ENCODE results near the gene DSTN.
A peak's percentile ranks its signal among the peaks of the same experiment; 100 is the strongest.

The DSTN gene

DNA sequence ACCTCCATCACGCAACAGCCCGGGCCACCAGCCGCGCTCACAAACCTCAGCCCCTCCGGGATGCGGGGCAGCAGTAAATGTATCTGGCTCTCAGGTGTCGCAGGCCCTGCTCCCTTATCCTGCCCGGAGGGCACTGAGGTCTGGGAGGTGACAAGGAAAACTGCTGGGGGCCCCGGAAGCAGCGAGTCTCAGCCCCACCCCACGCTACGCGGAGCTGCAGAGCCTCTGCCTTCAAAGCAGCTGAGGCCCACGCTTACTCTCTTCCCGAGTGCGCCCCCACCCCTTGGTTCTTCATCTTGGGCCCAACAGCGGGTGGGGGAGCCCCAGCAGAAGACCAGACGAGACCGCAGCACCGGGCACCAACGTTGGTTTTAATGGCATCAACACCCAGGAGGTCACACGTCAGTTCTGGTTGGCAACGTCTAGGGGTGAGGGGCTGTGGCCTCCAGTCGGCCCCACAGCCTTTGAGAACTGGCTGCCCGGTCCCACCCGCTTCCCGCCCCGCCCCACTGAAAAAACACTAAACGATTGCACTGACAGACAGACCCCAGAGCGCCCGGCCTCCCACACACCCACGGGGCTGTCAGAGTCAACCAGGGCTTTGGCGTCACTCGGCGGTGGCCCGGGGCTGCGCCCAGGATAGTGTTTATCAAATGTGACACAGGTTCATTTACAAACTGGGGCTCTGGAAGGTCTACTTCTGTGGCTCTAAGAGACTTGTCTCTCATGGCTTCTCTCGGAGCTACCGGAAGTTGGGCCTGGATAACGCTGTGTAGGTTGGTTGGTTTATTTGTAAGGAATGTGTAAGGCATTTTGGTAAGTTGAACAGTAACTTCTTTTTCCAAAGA, 43.7 kb downstream of the DSTN start:
- no peak for DNase-seq

DNA sequence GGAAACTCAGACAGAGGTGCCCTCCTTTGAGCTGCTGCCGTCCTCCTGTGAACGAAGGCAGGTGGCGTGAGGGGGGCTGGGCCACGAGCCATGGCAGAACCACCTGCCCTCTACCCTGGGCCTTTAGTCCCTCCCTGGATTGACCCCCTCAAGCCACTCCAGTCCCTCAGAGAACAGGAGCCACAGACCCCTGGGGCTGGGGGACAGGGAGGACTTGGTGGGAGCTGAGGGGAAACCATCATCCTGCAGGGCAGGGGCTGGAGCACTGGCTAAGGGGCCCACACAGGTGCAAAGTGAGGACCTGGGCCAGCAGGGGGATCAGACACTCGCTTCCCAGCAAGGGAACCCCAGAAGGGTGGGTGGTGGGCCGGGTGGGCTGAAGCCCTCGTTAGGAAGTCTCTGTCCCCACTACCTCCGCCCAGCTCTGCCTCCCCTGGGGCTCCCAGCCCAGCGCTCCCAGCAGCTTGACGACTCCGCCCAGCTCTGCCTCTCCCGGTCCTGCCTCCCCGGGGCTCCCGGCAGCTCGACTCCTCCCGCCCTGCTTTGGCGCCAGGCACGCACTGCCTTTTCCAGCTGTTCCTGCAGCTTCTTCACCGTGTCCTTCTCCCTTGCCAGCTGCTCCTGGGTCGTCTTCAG, 44.4 kb downstream of the DSTN start:
- peak; percentile 63 for DNase-seq

DNA sequence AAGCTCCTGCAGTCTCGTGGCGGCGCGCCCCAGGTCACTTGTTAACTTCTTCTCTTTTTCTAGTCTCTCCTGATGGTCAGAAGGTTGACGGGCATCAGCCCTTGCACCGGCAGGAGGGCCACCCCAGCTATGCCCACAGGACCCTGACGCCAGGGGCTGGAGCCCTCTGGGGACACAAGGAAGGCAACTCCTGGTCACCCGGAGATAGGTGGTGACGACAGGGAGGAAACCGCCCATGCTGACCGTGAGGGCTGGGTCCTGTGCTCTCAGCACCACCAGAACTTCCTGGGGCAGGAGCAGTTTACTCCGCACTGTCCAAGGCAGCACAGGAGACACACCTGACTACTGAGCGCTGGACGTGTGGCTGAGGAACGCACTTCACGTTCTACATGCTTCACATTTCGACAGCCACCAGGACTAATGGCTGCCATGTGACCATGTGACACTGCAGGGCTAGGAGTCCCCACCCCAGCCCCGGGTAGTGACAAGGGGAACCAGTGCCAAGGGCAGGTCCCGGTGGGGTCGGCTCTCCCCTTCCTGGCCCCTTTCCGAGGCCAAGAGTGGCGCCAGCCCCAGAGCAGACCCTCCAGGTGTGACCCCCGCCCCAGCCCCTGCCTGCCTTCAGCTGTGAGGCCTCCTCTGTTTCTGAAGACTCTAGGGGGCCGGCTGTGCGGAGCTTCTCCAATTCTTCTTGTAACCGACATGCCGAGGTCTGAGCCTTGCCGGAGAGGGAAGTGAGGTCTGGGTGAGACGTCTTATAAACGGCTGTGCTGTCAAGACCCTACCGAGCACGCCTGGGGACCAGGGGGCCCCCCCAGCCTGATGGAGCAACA, 45.2 kb downstream of the DSTN start:
- DNase-seq, result no peak

DNA sequence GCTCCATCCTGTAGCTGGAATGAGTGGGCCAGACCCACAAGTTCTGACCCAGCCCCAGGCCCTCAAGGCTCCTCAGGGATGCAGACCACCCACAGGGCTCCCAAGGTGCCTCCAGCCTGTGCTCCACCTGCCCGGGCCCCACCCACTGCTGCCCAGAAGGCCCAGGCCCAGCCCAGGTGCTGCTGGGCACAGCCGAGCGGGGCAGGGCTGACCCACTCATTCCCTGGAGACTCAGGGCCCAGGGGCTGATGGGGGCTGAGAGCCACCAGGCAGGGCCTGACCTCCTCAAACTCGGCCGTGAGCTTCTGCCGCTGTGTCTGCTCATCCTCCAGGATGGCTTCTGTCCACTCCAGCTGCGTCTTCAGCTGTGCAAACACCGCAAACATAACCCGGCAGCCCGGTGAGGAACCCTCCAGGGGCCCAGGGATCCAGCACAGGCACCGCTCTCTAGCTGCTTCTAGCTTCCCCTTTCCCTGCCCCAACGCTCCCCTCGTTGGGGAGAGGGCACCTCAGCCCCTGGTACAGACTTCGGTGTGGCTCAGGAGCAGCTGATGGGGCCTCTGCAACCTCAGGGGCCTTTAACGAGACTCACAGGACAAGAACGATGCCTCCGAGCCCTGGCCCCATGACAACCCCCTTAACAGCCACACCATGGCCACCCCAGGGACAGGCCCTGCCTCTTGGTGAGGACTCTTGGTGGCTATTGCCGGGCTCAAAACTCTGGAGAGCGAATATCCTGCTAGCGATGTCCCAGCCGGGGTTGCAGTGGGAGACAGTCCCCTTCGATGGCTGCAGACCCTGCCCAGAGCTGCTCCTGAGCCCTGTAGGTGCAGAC, 46.0 kb downstream of the DSTN start:
- no peak for DNase-seq

DNA sequence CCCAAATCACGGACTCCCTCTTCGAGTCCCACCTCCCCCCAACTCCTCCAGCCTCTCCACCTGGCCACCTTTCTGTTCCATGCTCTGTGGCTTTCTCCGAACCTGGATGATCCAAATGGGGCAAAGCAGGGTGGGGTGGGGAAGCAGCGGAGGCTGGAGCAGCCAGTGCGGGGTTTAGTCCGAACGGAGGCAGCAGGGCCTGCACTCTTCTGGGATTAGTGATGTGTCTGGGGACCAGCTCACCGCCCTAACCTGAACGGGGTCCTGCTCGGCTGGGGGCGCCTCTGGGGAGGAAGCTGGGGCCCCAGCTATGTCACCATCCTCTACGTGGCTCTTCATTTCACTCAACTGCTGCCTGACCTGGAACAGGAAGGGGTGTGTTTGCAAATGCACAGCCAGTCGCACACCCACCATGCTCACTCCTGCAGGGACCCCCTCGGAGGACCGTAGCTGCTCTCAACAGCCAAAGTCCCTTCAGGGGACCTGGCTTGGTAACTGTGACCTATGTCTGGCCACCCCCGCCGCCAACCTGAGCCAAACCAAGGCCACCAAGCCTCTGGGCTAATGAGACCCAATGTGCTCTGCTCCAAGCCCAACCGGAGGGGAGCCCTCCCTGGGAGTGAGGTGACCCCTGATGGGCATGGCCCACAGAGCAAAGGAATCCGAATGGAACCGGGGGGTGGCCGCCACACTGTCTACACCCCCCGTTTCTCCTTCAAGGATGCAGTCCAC, 46.8 kb downstream of the DSTN start:
- no peak for DNase-seq

DNA sequence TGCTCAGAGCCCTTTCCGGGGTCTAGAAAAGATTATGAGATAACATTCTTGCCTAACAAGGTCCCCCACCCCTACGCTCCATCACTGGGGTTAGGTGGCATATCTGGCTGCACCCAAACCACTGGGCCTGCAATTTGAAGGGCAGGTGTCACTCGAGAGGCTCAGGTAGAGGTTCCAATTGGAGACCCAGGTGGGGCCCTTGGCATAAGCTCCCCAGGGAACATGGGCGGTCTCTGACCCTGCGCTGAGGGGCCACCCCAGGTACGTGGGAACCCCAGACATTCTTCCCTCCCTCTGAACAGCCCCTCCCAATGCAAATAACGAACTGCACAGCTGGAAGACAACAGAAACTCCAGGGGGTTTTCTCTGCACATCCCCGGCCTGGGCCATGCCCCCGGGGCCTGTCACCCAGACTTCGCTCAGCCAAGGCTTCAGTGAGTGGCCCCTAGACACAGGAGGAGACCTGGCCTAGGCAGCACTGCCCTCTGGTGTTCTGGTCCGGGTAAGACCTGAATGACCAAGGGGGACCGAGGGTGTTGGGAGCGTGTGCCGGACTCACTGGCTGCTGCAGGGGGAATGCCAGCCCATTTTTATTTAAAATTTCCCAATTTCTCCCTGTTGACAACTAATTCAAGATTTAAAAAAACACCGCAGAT, 47.5 kb downstream of the DSTN start:
- no peak for DNase-seq

DNA sequence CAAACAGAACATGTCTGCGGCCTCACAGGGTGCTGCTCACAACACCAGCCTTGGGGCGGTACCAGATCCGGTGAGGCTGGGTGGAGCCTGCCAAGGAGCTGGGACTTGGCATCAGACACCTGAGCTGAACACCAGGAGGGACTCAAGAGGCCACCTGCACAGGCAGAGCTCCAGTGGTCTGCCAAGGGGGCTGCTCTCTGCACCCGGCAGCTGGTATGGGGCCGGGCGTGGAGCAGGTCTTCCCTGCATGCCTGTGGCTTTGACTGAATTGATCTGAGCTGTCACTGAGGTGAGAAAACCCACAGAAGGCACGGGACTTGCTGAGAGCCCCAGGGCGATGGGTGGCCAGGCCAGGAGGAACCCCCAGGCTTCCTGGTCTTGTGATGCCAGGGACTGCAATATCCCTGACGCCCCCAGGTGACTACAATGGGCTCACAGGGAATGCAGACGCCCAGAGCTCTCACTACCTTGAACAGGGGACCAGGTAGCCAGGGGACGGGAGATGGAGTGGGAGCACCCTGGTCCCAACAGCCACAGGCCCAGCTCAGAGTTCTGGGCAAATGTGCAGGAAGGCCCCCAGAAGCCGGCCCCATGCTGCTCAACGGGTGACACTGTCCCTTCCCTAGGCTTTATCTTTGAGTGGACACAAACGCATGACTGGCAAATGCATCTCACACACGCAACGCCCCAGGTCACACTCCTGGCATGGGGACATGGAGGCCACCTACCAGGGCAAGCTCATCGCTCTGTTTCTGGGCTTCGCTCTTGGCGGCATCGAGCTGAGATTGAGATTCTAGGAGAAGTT, 48.2 kb downstream of the DSTN start:
- no peak for DNase-seq

DNA sequence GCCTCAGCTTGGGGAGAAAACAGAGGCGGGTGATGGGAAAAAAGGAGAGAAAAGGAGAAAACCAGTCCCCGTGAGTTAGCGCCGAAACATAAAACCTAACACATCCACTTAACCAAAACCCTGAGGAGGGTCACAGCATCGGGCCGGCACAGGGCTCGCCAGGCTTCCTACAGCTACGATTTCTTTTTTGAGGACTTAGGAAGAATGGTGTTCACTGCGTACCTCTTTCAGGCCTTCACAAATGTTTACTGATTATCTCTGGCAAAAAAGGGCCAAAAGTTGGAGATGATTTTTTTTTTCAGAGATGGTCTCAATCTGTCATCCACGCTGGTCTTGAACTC, 48.8 kb downstream of the DSTN start:
- DNase-seq, result no peak

DNA sequence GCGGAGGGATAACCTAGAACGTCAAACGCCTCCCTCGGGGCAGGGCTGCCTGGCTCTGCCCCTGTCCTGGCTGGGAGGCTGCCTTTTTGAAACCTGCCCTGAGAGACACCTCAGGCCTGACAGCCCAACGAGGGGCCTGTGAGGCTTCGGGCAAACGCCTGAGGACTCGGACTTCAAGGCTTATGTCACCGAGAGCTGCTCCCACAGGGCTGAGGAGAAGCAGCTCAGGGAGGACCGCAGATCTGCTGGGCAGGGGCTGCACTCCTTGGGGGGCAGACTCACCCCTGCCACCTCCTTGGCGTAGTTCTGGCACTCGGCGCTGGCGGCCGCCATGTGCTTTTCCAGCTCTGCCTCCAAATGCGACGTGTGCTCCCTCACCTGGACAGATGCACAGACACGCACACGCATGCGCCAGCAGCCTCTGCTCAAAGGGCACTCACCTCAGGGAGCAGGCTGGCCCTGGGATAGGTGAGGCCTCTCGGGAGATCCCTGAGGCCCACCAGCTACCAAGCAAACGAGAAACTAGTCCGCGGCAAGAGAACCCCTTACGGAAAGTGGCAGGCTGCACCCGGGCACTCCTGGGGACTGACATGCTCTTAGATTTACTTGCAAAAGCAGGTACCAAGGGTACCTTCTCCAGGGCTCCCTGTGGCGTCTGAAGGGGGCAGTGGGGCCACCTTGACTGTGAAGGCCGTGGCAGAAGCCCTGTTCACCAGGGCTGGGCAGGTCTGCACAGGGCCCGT, 49.6 kb downstream of the DSTN start:
- no peak for DNase-seq

DNA sequence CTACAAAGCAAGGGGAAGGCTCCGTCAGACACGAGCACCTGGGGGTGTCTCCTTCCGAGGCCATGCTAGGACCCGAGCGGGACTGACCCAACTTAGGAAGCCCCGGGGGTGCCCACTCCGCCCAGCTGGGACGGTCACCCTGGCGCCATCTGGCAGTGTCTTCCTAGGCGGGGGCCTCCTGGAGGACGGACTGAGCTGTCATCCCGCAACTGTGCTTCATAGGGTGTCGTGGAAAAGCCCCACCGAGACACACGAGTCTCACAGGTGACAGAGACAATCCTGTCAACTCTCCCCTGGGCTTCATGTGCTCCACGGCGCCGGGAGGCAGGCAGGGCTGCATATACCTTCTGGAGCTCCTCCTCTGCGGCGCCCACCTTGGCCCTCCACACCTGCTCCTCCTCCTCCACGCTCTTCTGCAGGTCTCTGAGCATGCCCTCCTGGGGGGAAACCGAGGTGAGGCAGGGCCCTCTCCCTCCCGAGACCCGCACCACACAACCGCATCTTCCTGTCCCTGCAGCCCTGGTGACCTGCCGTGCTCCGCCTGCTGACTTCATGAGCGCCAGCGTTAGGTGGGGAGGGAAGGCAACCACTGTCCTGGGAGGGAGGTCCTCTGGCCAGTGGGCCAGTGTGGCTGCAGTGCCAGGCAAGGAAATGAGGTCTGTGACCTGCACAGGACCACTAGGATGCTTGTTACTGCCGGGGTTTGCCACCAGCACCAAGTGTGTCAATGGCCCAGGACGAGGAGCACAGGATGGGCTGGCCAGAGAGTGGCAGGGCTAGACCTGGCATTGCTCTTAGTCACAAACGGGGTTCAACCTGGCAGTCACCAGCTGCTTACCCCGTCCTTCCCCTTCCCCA, 50.7 kb downstream of the DSTN start:
- DNase-seq, result no peak

DNA sequence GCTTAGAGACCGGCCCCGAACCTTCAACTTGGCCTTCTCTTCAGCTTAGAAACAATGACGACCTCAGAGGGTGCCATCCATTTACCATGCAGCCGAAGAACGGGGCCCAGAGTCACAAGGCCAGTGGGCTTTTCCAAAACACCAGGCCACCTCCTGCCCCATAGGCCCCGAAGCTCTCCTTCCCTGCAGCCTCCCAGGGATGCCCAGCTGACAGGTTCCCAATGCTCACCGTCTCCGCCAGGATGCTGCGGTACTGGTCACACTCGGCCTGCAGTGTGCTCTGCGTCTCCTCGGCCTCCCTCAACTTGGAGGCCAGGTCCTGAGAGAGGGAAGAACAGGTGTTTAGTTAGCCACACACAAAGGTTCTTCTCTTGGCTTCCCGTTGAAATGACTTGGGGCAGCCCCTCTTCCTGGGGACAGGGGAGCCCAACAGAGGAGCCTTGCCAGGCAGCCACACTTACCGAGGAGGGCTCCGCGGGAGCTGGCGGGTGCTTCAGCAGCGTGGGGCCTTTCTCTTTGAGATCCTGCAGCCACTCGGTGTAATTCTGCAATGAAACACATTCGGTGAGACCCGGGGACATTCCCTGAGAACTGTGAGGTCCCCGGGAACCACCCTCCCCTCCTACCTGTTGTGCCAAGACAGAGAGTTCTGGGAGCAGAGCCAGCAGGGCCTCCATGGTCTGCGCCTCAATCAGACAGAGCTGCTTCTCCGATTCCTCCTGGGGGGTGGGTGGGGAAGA, 51.5 kb downstream of the DSTN start:
- no peak for DNase-seq

DNA sequence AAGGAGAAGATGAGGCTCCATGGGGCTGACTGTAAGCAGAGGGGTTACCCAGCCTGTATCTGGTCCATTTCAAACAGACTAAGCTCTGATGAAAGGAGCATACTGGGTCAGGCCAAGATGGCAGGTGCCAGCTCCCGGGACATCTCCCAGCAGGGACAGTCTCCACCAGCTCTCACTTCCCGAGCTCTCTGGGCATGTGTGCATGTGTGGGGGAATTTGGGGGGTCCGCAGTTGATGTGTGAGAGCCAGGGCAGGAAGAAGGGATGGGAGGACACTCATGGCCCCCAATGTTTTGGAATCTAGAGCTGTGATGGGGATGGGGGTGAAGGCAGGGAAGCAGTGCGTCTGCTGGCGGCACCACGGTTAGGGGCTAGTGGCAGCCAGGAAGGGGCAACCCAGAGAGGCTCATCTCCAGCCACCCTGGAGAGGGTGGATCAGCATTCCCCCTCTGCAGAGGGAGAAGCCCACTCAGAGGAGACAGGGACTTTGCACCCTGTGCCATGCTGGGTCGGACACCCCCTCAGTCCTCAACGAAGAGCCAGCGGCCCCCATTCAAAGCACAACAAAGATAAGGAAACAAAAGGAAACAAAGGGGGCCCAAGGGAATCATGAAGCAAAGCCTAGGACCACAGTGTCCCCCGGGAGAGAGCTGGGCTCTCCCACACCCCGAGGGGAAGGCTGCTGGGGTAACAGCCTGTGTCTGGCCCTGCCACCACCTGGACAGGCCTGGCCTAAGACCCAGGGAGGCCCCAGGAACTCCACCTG, 52.4 kb downstream of the DSTN start:
- no peak for DNase-seq

DNA sequence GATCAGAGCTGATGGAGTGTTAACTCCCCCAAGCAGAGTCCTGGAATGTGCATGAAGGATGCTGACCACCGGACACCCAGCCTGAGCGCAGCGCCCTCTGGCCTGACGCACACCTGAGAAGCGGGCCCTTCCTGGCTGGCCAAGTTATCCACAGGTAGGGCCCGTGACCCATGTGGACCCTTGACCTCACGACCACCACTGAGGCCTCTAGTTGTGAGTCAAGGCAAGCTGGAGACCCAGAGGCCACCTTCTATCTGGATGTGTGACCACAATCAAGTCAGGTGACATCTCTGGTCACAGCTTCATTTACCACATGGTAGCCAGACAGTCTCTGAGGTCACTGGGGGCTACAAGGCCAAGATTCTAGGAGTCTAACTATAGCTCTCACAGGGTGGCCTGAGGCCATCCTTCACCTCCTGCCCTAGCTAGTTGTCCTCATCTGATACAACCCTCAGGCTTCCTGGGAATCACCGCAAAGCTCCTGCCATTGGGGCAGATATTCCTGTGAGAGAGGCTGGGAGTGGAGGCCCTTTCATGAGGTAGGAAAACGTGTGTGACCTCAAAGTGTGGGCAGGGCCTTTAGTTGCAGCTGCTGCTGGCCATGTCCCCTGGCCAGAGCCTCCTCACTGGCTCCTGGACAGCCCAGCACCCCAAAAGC, 53.1 kb downstream of the DSTN start:
- no peak for DNase-seq

DNA sequence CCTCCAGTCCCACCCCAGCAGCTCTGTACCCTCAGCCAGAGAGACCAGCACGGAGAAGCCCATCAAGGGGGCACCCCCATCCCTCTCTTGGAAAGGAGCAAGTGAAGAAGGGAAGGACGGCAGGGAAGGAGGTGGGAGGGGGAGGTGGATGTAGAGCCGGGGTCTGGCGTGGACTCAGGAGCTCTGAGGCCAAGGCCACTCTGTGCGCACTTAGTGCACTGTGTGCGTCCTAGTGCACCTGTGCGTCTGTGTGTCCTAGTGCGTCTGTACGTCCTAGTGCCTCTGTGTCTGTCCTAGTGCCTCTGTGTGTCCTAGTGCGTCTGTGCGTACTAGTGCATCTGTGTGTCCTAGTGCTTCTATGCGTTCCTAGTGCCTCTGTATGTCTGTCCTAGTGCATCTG, 54.2 kb downstream of the DSTN start:
- DNase-seq, result no peak

DNA sequence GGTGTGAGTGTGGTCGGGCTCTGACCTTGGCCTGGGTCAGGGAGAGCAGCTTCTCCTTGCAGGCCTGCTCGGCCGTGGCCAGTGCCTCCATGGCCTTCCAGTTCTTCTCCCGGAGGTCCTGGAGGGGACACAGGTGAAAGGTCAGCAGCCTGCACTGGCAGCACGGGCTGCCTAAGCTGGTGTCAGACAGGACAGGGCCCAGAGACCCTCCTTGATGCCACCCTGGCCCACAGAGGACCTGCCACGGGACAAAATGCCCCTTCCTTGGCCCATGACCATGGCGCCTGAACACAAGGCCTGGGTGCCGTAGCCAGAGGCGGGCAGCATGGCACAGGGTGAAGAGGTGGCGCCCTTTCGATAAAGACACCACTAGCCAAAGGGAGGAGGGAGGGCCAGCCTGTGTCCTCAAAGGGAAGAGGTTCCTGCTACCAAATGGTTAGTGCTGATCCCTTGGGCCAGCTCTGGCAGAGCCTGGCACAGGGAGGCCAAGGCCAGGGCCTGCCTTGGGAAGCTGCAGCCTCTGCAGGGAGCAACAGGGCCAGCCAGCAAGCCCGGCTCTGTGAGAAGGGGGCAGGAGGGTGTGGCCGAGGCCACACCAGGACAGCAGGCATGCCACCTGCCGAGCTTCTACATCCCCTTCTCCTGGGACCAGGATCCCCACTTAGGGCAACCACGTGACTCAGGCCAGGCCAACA, 54.8 kb downstream of the DSTN start:
- no peak for DNase-seq
